Activated T-cell treated with anti-CD3 and anti-CD28 coated beads, Interleukin-2, amount 50 U/mL, for 72 hours (primary cell): ENCODE data around the gene BAG1. TPM values are rescaled to one million over a fixed set of nuclear protein-coding genes. Genes with fewer than 3 reads are reported as not detected.

ENCODE experiments used
- ATAC-seq, 2 donors: fragments of 150-1000 bp; cut with Tn5 transposase; replicated peaks in 1 of 2; 2 replicates each; pipeline ENCODE4 v1.10.0; 2021; ENCODE audit warnings: moderate library complexity in 2 of 2, mild to moderate bottlenecking in 1 of 2
- DNase-seq, 2 donors: peaks; one replicate each; pipeline ENCODE4 v3.0.0; 2021 to 2022; ENCODE audit warnings: mixed read lengths in 1 of 2
- H3K27ac Mint-ChIP-seq: one replicate; pipeline ENCODE4 v1.8.0; 2022; ENCODE audit warnings: mild to moderate bottlenecking, moderate library complexity, mixed read lengths
- H3K27me3 Mint-ChIP-seq: one replicate; pipeline ENCODE4 v1.8.0; 2022; ENCODE audit warnings: low read depth, mixed read lengths
- H3K36me3 Mint-ChIP-seq, 2 donors: one replicate each; pipeline ENCODE4 v1.8.0; 2022; ENCODE audit warnings: mixed read lengths in 2 of 2, mild to moderate bottlenecking in 1 of 2; ENCODE audit not compliant: insufficient read depth in 2 of 2
- H3K4me1 Mint-ChIP-seq: one replicate; pipeline ENCODE4 v1.8.0; 2022; ENCODE audit warnings: low read depth, mixed read lengths
- H3K4me3 Mint-ChIP-seq, 2 donors: one replicate each; pipeline ENCODE4 v1.8.0; 2022; ENCODE audit warnings: mild to moderate bottlenecking in 2 of 2, mixed read lengths in 2 of 2, moderate library complexity in 2 of 2
- H3K9me3 Mint-ChIP-seq, 2 donors: one replicate each; pipeline ENCODE4 v1.8.0; 2022; ENCODE audit warnings: mixed read lengths in 2 of 2
- total RNA-seq, 2 donors: library from RNA; stranded (reverse); gene quantifications; one replicate each; pipeline ENCODE4 v1.2.3, GENCODE V29; 2022

Gene BAG1
- 10 to 100 TPM; 52.5 to 60.3 TPM for total RNA-seq

- Mint-ChIP-seq H3K36me3 (peaks cover 25 to 45% of the 10 kb centered on the region in 2 donors), H3K9me3 (no peaks in the 10 kb centered on the region), H3K27ac (peak within 1 kb of the TSS; percentile 98), H3K4me3 (peak within 1 kb of the TSS; percentile 65 to 96), H3K4me1 (peaks cover 57% of the 10 kb centered on the region), H3K27me3 (no peaks in the 10 kb centered on the region)
- ATAC-seq: peak; percentile 88 to 90
- DNase-seq: peak; percentile 100
Measured at GRCh38 chr9:33264473-33265177, at the start of gene BAG1, which contains the start of gene CHMP5. Gene BAG1 (minus strand): TSS chr9:33264708. Gene CHMP5 (plus strand): TSS chr9:33265049. CDS start chr9:33265079, 30 bp downstream.

GRCh38 chr9:33311953-33312352, 47.4 kb upstream of the BAG1 start:
- peak in 1 of 2 donors; percentile 48 for DNase-seq
- peaks cover 41% of the 10 kb centered on the region for H3K4me1 Mint-ChIP-seq
- H3K4me3 Mint-ChIP-seq: peak overlapping the region; percentile 36 to 65
- no peaks in the 10 kb centered on the region for H3K9me3 Mint-ChIP-seq
- H3K27ac Mint-ChIP-seq: peak overlapping the region; percentile 66
- H3K27me3 Mint-ChIP-seq: no peaks in the 10 kb centered on the region
- H3K36me3 Mint-ChIP-seq: peaks cover 28 to 40% of the 10 kb centered on the region in 2 donors
- peak; percentile 94 to 97 for ATAC-seq

- DNase-seq: no peak
Measured at GRCh38 chr9:33310748-33311147, 46.2 kb upstream of the BAG1 start.

GRCh38 chr9:33309903-33310302, 45.4 kb upstream of the BAG1 start:
- peak overlapping the region; percentile 66 for H3K27ac Mint-ChIP-seq

More at GRCh38 chr9:33310748-33311147, 46.2 kb upstream of the BAG1 start:
- peaks cover 26 to 38% of the 10 kb centered on the region in 2 donors for H3K36me3 Mint-ChIP-seq
- peak overlapping the region; percentile 57 to 65 for H3K4me3 Mint-ChIP-seq
- peaks cover 41% of the 10 kb centered on the region for H3K4me1 Mint-ChIP-seq
- no peaks in the 10 kb centered on the region for H3K27me3 Mint-ChIP-seq
- H3K27ac Mint-ChIP-seq: peak overlapping the region; percentile 66
- no peaks in the 10 kb centered on the region for H3K9me3 Mint-ChIP-seq
- ATAC-seq: no peak

GRCh38 chr9:33307067-33307466, 42.6 kb upstream of the BAG1 start:
- Mint-ChIP-seq H3K27me3 (no peaks in the 10 kb centered on the region), H3K4me3 (no peak overlapping the region), H3K27ac (peak overlapping the region; percentile 55), H3K9me3 (no peaks in the 10 kb centered on the region), H3K36me3 (peaks cover 14 to 23% of the 10 kb centered on the region in 2 donors), H3K4me1 (peaks cover 32% of the 10 kb centered on the region)
- DNase-seq (no peak), ATAC-seq (no peak)

More at GRCh38 chr9:33309903-33310302, 45.4 kb upstream of the BAG1 start:
- Mint-ChIP-seq H3K4me1 (peaks cover 41% of the 10 kb centered on the region), H3K4me3 (peak overlapping the region; percentile 57 to 65), H3K27me3 (no peaks in the 10 kb centered on the region), H3K36me3 (peaks cover 23 to 34% of the 10 kb centered on the region in 2 donors), H3K9me3 (no peaks in the 10 kb centered on the region)
- ATAC-seq (no peak), DNase-seq (no peak)

GRCh38 chr9:33306037-33306436, 41.5 kb upstream of the BAG1 start:
- H3K27ac Mint-ChIP-seq: no peak overlapping the region
- H3K4me3 Mint-ChIP-seq: no peak overlapping the region

GRCh38 chr9:33304362-33304761, 39.9 kb upstream of the BAG1 start:
- Mint-ChIP-seq H3K4me1 (peaks cover 23% of the 10 kb centered on the region), H3K9me3 (no peaks in the 10 kb centered on the region), H3K27me3 (no peaks in the 10 kb centered on the region), H3K36me3 (peaks cover 9 to 16% of the 10 kb centered on the region in 2 donors), H3K27ac (no peak overlapping the region), H3K4me3 (no peak overlapping the region)
- DNase-seq (no peak), ATAC-seq (peak in 1 of 2 donors; percentile 13)

More at GRCh38 chr9:33306037-33306436, 41.5 kb upstream of the BAG1 start:
- Mint-ChIP-seq H3K36me3 (peaks cover 11 to 21% of the 10 kb centered on the region in 2 donors), H3K4me1 (peaks cover 24% of the 10 kb centered on the region), H3K27me3 (no peaks in the 10 kb centered on the region), H3K9me3 (no peaks in the 10 kb centered on the region)
- ATAC-seq: peak; percentile 93 to 95
- peak; percentile 58 to 61 for DNase-seq

- Mint-ChIP-seq H3K9me3 (no peaks in the 10 kb centered on the region), H3K4me1 (peaks cover 54% of the 10 kb centered on the region), H3K4me3 (no peak overlapping the region), H3K36me3 (peaks cover 18 to 30% of the 10 kb centered on the region in 2 donors), H3K27ac (peak overlapping the region; percentile 15), H3K27me3 (no peaks in the 10 kb centered on the region)
- no peak for ATAC-seq
- DNase-seq: no peak
Measured at GRCh38 chr9:33300546-33300945, 36.0 kb upstream of the BAG1 start.

GRCh38 chr9:33297432-33297831, 32.9 kb upstream of the BAG1 start:
- Mint-ChIP-seq H3K4me3 (peak overlapping the region; percentile 63 to 90), H3K9me3 (no peaks in the 10 kb centered on the region), H3K36me3 (peaks cover 17 to 38% of the 10 kb centered on the region in 2 donors), H3K27me3 (no peaks in the 10 kb centered on the region), H3K4me1 (peaks cover 83% of the 10 kb centered on the region), H3K27ac (peak overlapping the region; percentile 95)
- DNase-seq (peak in 1 of 2 donors; percentile 42), ATAC-seq (peak; percentile 74 to 78)

- peaks cover 91% of the 10 kb centered on the region for H3K4me1 Mint-ChIP-seq
- peak overlapping the region; percentile 76 for H3K27ac Mint-ChIP-seq
- peaks cover 24 to 48% of the 10 kb centered on the region in 2 donors for H3K36me3 Mint-ChIP-seq
- ATAC-seq (peak; percentile 41 to 56), DNase-seq (peak in 1 of 2 donors; percentile 35)
- no peaks in the 10 kb centered on the region for H3K27me3 Mint-ChIP-seq
- H3K9me3 Mint-ChIP-seq: peaks cover 0 to 3% of the 10 kb centered on the region in 2 donors
- H3K4me3 Mint-ChIP-seq: peak overlapping the region; percentile 63 to 88
Measured at GRCh38 chr9:33295571-33295970, 31.1 kb upstream of the BAG1 start.

- peak overlapping the region; percentile 76 to 79 for H3K4me3 Mint-ChIP-seq
- peaks cover 24 to 50% of the 10 kb centered on the region in 2 donors for H3K36me3 Mint-ChIP-seq
Measured at GRCh38 chr9:33294670-33295432, 30.3 kb upstream of the BAG1 start.

GRCh38 chr9:33293782-33294181, 29.3 kb upstream of the BAG1 start:
- DNase-seq: no peak
- H3K27me3 Mint-ChIP-seq: no peaks in the 10 kb centered on the region
- H3K4me1 Mint-ChIP-seq: peaks cover 77% of the 10 kb centered on the region
- peaks cover 0 to 3% of the 10 kb centered on the region in 2 donors for H3K9me3 Mint-ChIP-seq
- ATAC-seq: no peak
- peaks cover 24 to 47% of the 10 kb centered on the region in 2 donors for H3K36me3 Mint-ChIP-seq
- H3K27ac Mint-ChIP-seq: peak overlapping the region; percentile 92
- H3K4me3 Mint-ChIP-seq: peak overlapping the region in 1 of 2 donors; percentile 88

More at GRCh38 chr9:33294670-33295432, 30.3 kb upstream of the BAG1 start:
- DNase-seq (peak in 1 of 2 donors; percentile 31), ATAC-seq (no peak)
- peaks cover 0 to 3% of the 10 kb centered on the region in 2 donors for H3K9me3 Mint-ChIP-seq
- no peaks in the 10 kb centered on the region for H3K27me3 Mint-ChIP-seq
- H3K4me1 Mint-ChIP-seq: peaks cover 85% of the 10 kb centered on the region
- H3K27ac Mint-ChIP-seq: peak overlapping the region; percentile 92

- DNase-seq (peak in 1 of 2 donors; percentile 29), ATAC-seq (no peak)
- no peaks in the 10 kb centered on the region for H3K27me3 Mint-ChIP-seq
- H3K36me3 Mint-ChIP-seq: peaks cover 15 to 33% of the 10 kb centered on the region in 2 donors
- H3K9me3 Mint-ChIP-seq: peaks cover 0 to 3% of the 10 kb centered on the region in 2 donors
- peak overlapping the region; percentile 88 to 90 for H3K4me3 Mint-ChIP-seq
- H3K27ac Mint-ChIP-seq: peak overlapping the region; percentile 91
- H3K4me1 Mint-ChIP-seq: peaks cover 74% of the 10 kb centered on the region
Measured at GRCh38 chr9:33291901-33292300, 27.4 kb upstream of the BAG1 start.
